HG03060 (cell line): ENCODE data around the gene BACE1.
A peak's percentile ranks its signal among the peaks of the same experiment; 100 is the strongest.
"Not testable (repeated sequence)": the region's sequence is repeated elsewhere in the genome, so short reads cannot be mapped to it uniquely, and the experiment has no call there.

Experiments
- ATAC-seq: cut with Tn5 transposase; IDR thresholded peaks from one replicate; pipeline ENCODE4 v1.9.1; 2021; ENCODE audit warnings: low read depth, moderate number of reproducible peaks; ENCODE audit not compliant: unreplicated experiment

The BACE1 gene

GRCh38 chr11:117316197-117316961 lies at the start of gene BACE1:
Gene BACE1, minus strand, starts transcription at chr11:117316256. Its CDS starts 461 bp downstream, at chr11:117315795.
- ATAC-seq = no peak

DNA sequence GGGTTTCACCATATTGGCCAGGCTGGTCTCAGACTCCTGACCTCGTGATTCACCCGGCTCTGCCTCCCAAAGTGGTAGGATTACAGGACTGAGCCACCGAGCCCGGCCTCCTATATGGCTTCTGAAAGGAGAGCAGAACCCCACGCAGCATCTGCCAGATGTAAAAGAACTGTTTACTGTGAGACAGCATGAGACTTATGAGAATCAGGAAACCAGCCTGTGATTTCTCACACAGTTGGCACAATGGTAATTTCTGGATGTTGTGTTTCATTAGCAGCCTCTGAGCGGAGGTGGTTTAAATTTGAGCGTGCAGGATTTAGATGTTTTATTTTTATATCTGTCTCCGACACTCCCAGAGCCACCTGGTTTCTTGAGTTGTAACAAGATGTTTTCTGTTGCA lies 45.4 kb upstream of the BACE1 start:
- ATAC-seq = no peak

DNA sequence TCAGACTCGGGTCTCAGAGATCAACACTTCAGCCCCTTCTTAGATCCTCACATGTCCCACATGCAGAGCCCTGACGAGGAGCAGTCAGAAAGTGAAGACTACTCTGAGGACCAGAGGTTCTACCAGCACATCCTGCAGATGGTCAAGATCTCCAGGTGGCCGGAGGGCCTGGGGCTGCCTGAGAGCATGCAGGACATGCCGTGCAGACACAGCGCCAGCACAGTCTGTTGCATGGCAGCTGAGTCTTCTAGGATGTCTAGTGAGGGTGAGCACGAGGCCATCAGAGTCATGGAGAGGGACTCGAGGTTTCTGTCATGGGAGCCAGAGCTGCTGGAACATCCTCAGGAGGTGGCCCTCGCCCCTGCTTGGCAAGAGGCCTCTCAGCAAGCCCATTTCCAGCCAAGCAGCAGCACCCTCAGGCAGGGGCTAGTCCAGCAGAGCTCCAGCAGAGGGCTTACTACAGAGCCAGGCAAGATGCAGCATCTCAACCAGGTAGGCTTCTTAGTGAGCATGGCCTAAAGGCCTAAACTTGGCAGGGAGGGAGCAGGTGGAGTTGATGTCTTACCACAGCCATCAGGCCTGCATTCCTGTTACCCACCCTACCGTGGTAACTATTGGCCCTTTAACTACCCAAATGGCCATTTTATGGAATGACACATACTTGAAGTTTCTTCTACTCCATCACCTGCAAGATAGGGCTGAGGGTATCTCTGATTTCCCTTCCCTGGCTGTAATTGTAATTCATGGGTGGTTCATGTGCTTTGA lies 40.3 kb upstream of the BACE1 start:
- no peak for ATAC-seq

DNA sequence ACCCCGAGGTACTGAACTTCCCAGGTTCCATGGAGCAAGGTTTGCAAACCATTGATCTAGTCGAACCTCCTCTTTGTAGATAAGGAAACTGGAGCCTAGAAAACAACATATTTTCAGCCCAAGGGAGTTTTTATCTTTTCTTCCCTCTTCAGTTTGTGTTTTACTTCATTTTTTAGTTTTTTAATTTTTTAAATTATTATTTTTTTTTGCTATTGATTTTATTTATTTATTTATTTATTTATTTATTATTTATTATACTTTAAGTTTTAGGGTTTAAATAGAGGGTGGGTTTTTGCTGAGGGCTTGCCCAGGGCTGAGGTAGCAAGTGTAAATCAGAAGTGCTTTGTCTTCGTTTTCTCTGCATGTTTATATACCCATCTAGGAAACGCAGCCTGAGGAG lies 38.5 kb upstream of the BACE1 start:
- no peak for ATAC-seq

GRCh38 chr11:117345039-117345438 lies 29.0 kb upstream of the BACE1 start:
- ATAC-seq = no peak

GRCh38 chr11:117337076-117337475 lies 21.0 kb upstream of the BACE1 start:
- no peak for ATAC-seq

GRCh38 chr11:117335399-117335798 lies 19.3 kb upstream of the BACE1 start:
- no peak for ATAC-seq

DNA sequence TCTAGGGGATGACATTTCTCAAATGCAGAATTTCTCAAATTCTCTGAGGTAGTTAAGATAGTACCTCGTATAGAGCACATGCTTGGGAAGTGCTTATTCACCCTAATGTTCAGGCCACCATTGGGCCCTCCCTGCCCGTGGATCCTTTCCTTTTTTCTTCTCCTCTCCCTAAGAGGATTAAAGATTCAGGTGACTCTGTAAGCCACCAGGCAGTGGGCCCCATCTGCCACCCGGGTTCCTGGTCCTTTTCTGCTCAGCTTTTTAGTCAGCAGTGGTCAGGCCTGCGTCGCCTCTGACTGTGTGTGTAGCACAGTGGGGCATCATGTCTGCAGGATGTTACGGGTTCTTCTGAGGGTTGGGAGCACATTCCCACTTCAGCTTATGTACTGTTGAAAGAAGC lies 18.8 kb upstream of the BACE1 start:
- ATAC-seq = no peak

- ATAC-seq = no peak
These were observed 17.9 kb upstream of the BACE1 start for GRCh38 chr11:117333917-117334316.

DNA sequence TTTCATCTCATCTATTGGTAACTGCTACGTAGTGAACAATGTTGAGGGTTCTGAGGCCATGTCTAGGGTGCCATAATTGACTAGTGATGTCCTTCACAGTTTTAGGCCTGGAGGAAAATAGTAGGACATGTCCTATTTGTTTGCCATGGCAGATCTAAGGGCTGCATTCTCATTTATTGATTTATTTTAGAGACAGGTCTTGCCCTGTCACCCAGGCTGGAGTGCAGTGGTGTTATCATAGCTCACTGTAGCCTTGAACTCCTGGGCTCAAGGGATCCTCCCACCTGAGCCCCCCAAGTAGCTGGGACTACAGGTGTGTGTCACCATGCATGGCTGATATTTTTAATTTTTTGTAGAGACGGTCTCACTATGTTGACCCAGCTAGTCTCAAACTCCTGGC lies 16.8 kb upstream of the BACE1 start:
- ATAC-seq = no peak

GRCh38 chr11:117328375-117329010 lies 12.4 kb upstream of the BACE1 start:
- ATAC-seq = no peak

- peak; percentile 84 for ATAC-seq
These were observed 11.7 kb upstream of the BACE1 start, which contains the start of gene CEP164 for GRCh38 chr11:117327567-117328374. Gene CEP164, plus strand, starts transcription at chr11:117327854. Its CDS starts 10,733 bp downstream, at chr11:117338587.

GRCh38 chr11:117327255-117327566 lies 11.2 kb upstream of the BACE1 start:
- not testable (repeated sequence) for ATAC-seq

DNA sequence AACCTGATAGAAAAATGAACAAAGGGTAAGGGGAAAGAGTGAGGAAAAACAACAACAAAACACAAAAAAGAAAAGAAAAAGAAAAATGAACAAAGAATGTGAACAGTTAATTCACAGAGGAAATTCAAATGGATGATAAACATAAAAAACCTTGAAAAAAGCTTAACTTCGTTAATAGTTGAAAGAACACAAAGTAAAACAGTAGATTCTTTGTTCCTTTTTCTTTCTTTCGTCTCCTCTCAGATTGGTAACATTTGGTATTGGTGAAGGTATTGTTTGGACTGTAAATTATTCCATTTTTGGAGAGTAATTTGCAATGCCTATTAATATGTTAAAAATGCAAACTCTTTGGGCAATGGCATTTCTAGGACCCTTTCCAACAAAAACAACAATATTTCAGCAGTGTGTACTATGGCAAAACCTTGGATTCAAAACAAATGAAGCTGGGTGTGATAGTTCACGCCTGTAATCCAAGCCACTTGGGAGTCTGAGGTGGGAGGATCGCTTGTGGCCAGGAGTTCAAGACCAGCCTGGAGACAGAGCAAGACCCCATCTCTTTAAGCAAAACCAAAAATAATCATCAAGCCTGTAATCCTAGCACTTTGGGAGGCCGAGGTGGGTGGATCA lies 3.3 kb upstream of the BACE1 start:
- no peak for ATAC-seq

DNA sequence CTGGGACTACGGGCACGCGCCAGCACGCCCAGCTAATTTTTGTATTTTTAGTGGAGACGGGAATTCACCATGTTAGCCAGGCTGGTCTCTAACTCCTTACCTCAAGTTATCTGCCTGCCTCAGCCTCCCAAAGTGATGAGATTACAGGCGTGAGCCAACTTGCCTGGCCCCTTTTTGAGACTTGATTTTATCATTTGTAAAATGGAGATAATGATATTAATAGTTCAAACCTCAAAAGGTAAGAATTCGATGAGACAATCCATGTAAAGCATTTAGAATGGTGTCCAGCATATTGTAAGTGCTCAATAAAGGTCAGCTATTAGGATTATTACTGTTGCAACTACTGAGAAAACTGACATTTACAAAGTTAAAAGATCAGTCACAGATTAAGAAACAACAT lies 2.7 kb upstream of the BACE1 start:
- no peak for ATAC-seq

- ATAC-seq = no peak
These were observed 515 bp downstream of the BACE1 start for GRCh38 chr11:117315285-117316196.

- no peak for ATAC-seq
These were observed 1.2 kb downstream of the BACE1 start for GRCh38 chr11:117314840-117315239.

- ATAC-seq = no peak
These were observed 2.0 kb downstream of the BACE1 start for GRCh38 chr11:117313828-117314768.
